ENCODE results near the gene SLC6A1.

The SLC6A1 gene

GRCh38 chr3:10995871-10996270 lies 3.3 kb downstream of the SLC6A1 start:
- no peak for DNase-seq

- DNase-seq = no peak
These were observed 3.9 kb downstream of the SLC6A1 start for GRCh38 chr3:10996345-10997013.

- no peak for DNase-seq
These were observed 4.6 kb downstream of the SLC6A1 start for GRCh38 chr3:10997196-10997595.

- no peak for DNase-seq
These were observed 6.0 kb downstream of the SLC6A1 start for GRCh38 chr3:10998542-10998941.

- DNase-seq = no peak
These were observed 6.9 kb downstream of the SLC6A1 start for GRCh38 chr3:10999221-11000107.

GRCh38 chr3:11000528-11000927 lies 8.0 kb downstream of the SLC6A1 start:
- DNase-seq = no peak

- DNase-seq = no peak
These were observed 8.6 kb downstream of the SLC6A1 start for GRCh38 chr3:11001020-11001657.

- DNase-seq = no peak
These were observed 9.1 kb downstream of the SLC6A1 start for GRCh38 chr3:11001658-11002021.

- DNase-seq = no peak
These were observed 9.8 kb downstream of the SLC6A1 start for GRCh38 chr3:11002371-11002807.

- DNase-seq = no peak
These were observed 12.0 kb downstream of the SLC6A1 start for GRCh38 chr3:11004563-11004962.

GRCh38 chr3:11005686-11006256 lies 13.2 kb downstream of the SLC6A1 start:
- DNase-seq = no peak

- DNase-seq = no peak
These were observed 14.7 kb downstream of the SLC6A1 start for GRCh38 chr3:11006986-11007933.

GRCh38 chr3:11009898-11010297 lies 17.4 kb downstream of the SLC6A1 start:
- DNase-seq = no peak

GRCh38 chr3:11010426-11011165 lies 18.0 kb downstream of the SLC6A1 start:
- DNase-seq = no peak

GRCh38 chr3:11014253-11014652 lies 21.7 kb downstream of the SLC6A1 start:
- no peak for DNase-seq

GRCh38 chr3:11014752-11015151 lies 22.2 kb downstream of the SLC6A1 start:
- DNase-seq = no peak

GRCh38 chr3:11015369-11015768 lies 22.8 kb downstream of the SLC6A1 start:
- DNase-seq = no peak

- DNase-seq = no peak
These were observed 24.2 kb downstream of the SLC6A1 start for GRCh38 chr3:11016727-11017126.

- DNase-seq = no peak
These were observed 26.7 kb downstream of the SLC6A1 start for GRCh38 chr3:11019116-11019819.

GRCh38 chr3:11020764-11021163 lies 28.2 kb downstream of the SLC6A1 start:
- DNase-seq = no peak

- DNase-seq = no peak
These were observed 29.1 kb downstream of the SLC6A1 start for GRCh38 chr3:11021611-11022011.

Measured in activated CD4-positive, CD25-positive, alpha-beta regulatory T cell treated with anti-CD3 and anti-CD28 coated beads, Interleukin-2, amount 50 U/mL, for 72 hours (primary cell).